Trophoblast cell (in vitro differentiated cells and primary cell): ENCODE data around the gene SRF.

Source experiments
- DNase-seq, 2 donors: peaks; one replicate each; pipeline ENCODE4 v3.0.0-alpha.2; 2016
- H2AFZ ChIP-seq: 2 replicates; pipeline ENCODE4 v1.6.1; 2013; ENCODE audit warnings: low read length, moderate library complexity, mild to moderate bottlenecking; ENCODE audit not compliant: insufficient read depth, poor library complexity
- H2AK5ac ChIP-seq: 2 replicates; pipeline ENCODE4 v1.6.1; 2013; ENCODE audit warnings: mild to moderate bottlenecking, low read length
- H2BK120ac ChIP-seq: 2 replicates; pipeline ENCODE4 v1.6.1; 2013; ENCODE audit warnings: low read length, mild to moderate bottlenecking, moderate library complexity; ENCODE audit not compliant: insufficient read depth, poor library complexity
- H2BK12ac ChIP-seq: 2 replicates; pipeline ENCODE4 v1.6.1; 2013; ENCODE audit warnings: mild to moderate bottlenecking, low read length, moderate library complexity
- H2BK5ac ChIP-seq: 2 replicates; pipeline ENCODE4 v1.6.1; 2013; ENCODE audit warnings: low read length, low read depth, moderate library complexity, mild to moderate bottlenecking; ENCODE audit not compliant: poor library complexity
- H3K14ac ChIP-seq: 2 replicates; pipeline ENCODE4 v1.6.1; 2013; ENCODE audit warnings: mild to moderate bottlenecking, low read length
- H3K18ac ChIP-seq: 2 replicates; pipeline ENCODE4 v1.6.1; 2013; ENCODE audit warnings: mild to moderate bottlenecking, low read length
- H3K23ac ChIP-seq: 2 replicates; pipeline ENCODE4 v1.6.1; 2013; ENCODE audit warnings: low read length
- H3K27ac ChIP-seq: 2 replicates; pipeline ENCODE4 v1.5.1; 2013; ENCODE audit warnings: low read depth, mild to moderate bottlenecking, inconsistent platforms, low read length, moderate library complexity
- H3K27me3 ChIP-seq: 2 replicates; pipeline ENCODE4 v1.6.1; 2013; ENCODE audit warnings: inconsistent platforms, mild to moderate bottlenecking, low read length, moderate library complexity; ENCODE audit not compliant: insufficient read depth
- H3K36me3 ChIP-seq, 2 experiments: 1 replicate in 1 of 2; 2 replicates in 1 of 2; pipeline ENCODE4 v1.6.1; 2013; ENCODE audit warnings: low read length in 2 of 2, mild to moderate bottlenecking in 2 of 2, moderate library complexity in 1 of 2; ENCODE audit not compliant: insufficient read depth in 2 of 2, control insufficient read depth in 1 of 2
- H3K4ac ChIP-seq: 2 replicates; pipeline ENCODE4 v1.6.1; 2013; ENCODE audit warnings: low read depth, mild to moderate bottlenecking, low read length, moderate library complexity
- H3K4me1 ChIP-seq, 2 experiments: 1 replicate in 1 of 2; 2 replicates in 1 of 2; pipeline ENCODE4 v1.6.1; 2013; ENCODE audit warnings: low read length in 2 of 2, mild to moderate bottlenecking in 2 of 2, moderate library complexity in 1 of 2; ENCODE audit not compliant: insufficient read depth in 2 of 2, control insufficient read depth in 1 of 2
- H3K4me2 ChIP-seq: 2 replicates; pipeline ENCODE4 v1.6.1; 2013; ENCODE audit warnings: inconsistent platforms, mild to moderate bottlenecking, low read length, moderate library complexity
- H3K4me3 ChIP-seq: 2 replicates; pipeline ENCODE4 v1.5.1; 2013; ENCODE audit warnings: mild to moderate bottlenecking, low read depth, low read length, inconsistent platforms
- H3K79me1 ChIP-seq: one replicate; pipeline ENCODE4 v1.6.1; 2013; ENCODE audit warnings: low read length
- H3K79me2 ChIP-seq: 2 replicates; pipeline ENCODE4 v1.6.1; 2013; ENCODE audit warnings: low read length, mild to moderate bottlenecking; ENCODE audit not compliant: control insufficient read depth, insufficient read depth, poor library complexity
- H3K9ac ChIP-seq: 2 replicates; pipeline ENCODE4 v1.6.1; 2013; ENCODE audit warnings: mild to moderate bottlenecking, low read length
- H3K9me3 ChIP-seq: 2 replicates; pipeline ENCODE4 v1.6.1; 2013; ENCODE audit warnings: low read depth, mild to moderate bottlenecking, control low read depth, inconsistent platforms, low read length; ENCODE audit not compliant: insufficient read depth
- H4K12ac ChIP-seq: 2 replicates; pipeline ENCODE4 v1.6.1; 2013; ENCODE audit warnings: low read depth, mild to moderate bottlenecking, low read length, moderate library complexity
- H4K8ac ChIP-seq: 2 replicates; pipeline ENCODE4 v1.6.1; 2013; ENCODE audit warnings: low read depth, mild to moderate bottlenecking, low read length, moderate library complexity
- H4K91ac ChIP-seq: one replicate; pipeline ENCODE4 v1.6.1; 2013; ENCODE audit warnings: low read depth, mild to moderate bottlenecking, low read length, moderate library complexity
- WGBS: extraction: QIAGEN DNeasy Blood & Tissue Kit; methylation state at CpG from one replicate; pipeline ENCODE4 v1.1.7; 2013; ENCODE audit warnings: missing lambda C conversion rate; ENCODE audit not compliant: insufficient read length, insufficient coverage; ENCODE audit errors: extremely low coverage; 5-methylcytosine and 5-hydroxymethylcytosine counted together

SRF gene

DNA sequence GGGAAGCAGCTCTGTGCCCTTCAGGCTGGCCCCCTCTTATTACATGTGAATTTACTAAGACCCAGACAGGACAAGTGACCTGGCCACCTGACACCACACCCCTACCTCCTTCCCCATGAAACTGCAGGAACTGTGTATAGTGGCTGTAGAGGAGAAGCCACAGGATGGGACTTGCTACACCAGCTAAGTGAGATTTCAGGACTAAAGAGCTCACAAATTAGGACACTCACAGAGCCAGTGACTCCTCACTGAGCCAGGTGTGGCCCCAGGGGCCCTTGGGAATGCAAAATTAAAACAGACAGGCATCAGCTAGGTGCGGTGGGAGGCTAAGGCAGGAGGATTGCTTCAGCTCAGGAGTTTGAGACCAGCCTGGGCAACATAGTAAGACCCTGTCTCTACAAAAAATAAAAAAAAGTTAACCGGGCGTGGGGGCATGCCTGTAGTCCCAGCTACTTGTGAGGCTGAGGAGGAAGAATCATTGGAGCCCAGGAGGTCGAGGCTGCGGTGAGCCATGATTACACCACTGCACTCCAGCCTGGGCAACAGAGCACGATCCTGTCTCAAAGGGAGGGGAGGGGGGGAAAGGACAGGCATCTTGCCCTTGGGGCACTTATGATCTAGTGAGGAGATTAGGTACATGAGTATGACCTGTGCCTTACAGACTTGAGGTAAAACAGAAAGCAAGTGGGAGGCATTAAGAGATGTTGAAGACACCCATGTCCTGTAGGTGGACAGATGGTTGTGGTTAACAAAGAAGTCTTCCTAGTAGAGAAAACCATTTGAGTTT lies 23.2 kb upstream of the SRF start:
- H3K4me1 ChIP-seq, result peaks cover 19 to 24% of the 10 kb centered on the region in 2 experiments
- peak overlapping the region; percentile 21 for H2BK12ac ChIP-seq
- H3K79me1 ChIP-seq, result peaks cover 10% of the 10 kb centered on the region
- H4K12ac ChIP-seq, result no peak overlapping the region
- no peaks in the 10 kb centered on the region for H3K79me2 ChIP-seq
- H3K9ac ChIP-seq, result no peak overlapping the region
- no peak overlapping the region for H3K4ac ChIP-seq
- H3K27ac ChIP-seq, result peak overlapping the region; percentile 87
- no peak overlapping the region for H3K18ac ChIP-seq
- peaks cover 62 to 69% of the 10 kb centered on the region in 2 experiments for H3K36me3 ChIP-seq
- no peaks in the 10 kb centered on the region for H3K27me3 ChIP-seq
- no peak overlapping the region for H2AFZ ChIP-seq
- H2AK5ac ChIP-seq, result no peak overlapping the region
- no peaks in the 10 kb centered on the region for H3K9me3 ChIP-seq
- H4K8ac ChIP-seq, result peak overlapping the region; percentile 8
- WGBS, result no CpG with 5 or more reads among the region's 6 CpGs
- H2BK120ac ChIP-seq, result peak overlapping the region; percentile 26
- no peak overlapping the region for H3K14ac ChIP-seq
- no peak overlapping the region for H3K4me2 ChIP-seq
- DNase-seq, result peak; percentile 85 to 87
- H2BK5ac ChIP-seq, result peak overlapping the region; percentile 7
- H3K23ac ChIP-seq, result no peak overlapping the region
- peak overlapping the region; percentile 28 for H4K91ac ChIP-seq
- H3K4me3 ChIP-seq, result no peak overlapping the region

DNA sequence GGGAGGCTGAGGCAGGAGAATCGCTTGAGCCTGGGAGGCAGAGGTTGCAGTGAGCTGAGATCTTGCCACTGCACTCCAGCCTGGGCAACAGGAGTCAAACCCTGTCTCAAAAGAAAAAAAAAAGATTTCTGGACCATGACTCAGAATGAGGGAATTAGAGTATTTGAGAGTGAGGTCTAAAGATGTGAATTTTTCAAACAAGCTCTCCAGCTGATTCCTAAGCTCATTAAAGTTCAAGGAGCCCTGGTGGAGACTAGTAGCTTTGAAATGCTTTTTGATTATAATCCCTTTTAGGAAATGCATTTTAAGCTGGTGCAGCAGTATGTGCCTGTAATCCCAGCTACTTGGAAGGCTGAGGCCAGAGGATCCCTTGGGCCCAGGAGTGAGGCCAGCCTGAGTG lies 21.8 kb upstream of the SRF start:
- peaks cover 15 to 20% of the 10 kb centered on the region in 2 experiments for H3K4me1 ChIP-seq
- no peak overlapping the region for H3K27ac ChIP-seq
- H3K27me3 ChIP-seq, result no peaks in the 10 kb centered on the region
- H4K12ac ChIP-seq, result no peak overlapping the region
- no peak overlapping the region for H2BK5ac ChIP-seq
- H3K79me1 ChIP-seq, result peaks cover 6% of the 10 kb centered on the region
- H3K14ac ChIP-seq, result no peak overlapping the region
- H3K23ac ChIP-seq, result no peak overlapping the region
- H3K4ac ChIP-seq, result no peak overlapping the region
- H2BK120ac ChIP-seq, result no peak overlapping the region
- no peak overlapping the region for H3K4me3 ChIP-seq
- H4K8ac ChIP-seq, result no peak overlapping the region
- no peaks in the 10 kb centered on the region for H3K79me2 ChIP-seq
- DNase-seq, result peak in 1 of 2 donors; percentile 43
- no CpG with 5 or more reads among the region's 1 CpG for WGBS
- H3K18ac ChIP-seq, result no peak overlapping the region
- H3K9me3 ChIP-seq, result no peaks in the 10 kb centered on the region
- no peak overlapping the region for H4K91ac ChIP-seq
- no peak overlapping the region for H2BK12ac ChIP-seq
- H3K36me3 ChIP-seq, result peaks cover 63 to 67% of the 10 kb centered on the region in 2 experiments
- no peak overlapping the region for H3K4me2 ChIP-seq
- H2AFZ ChIP-seq, result no peak overlapping the region
- no peak overlapping the region for H2AK5ac ChIP-seq
- H3K9ac ChIP-seq, result no peak overlapping the region

DNA sequence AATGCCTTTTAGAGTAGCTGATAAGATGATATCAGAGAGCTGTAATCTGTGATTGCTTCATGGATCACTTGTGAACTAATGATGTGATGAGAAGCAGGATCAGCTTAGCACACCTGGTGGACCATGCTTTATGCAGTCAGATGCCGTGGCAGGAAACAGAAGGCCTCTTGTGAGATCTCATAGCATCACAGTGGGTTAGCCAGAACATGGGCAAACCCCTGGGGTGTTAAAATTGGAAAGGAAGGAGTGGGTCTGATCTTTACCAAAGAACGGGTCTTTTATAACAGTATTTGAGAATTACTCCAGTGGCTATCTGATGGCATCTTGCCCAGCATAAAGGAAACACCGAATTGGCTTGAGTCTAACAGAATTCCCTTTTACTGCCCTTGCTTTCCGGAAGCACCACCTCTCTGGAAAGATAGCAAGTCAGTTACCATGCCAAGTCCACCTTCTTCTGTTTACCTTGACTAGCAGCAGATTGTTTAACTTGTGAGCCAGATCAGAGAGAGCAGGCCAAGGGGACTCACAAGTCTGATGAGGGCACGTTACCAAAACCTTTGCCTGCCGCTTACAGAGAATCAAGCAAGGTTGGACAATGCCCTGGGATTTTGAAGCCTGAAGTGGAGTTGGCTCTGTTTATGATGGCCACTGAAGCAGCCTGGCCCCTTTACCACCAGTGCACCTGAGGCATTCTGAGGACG lies 20.9 kb upstream of the SRF start:
- Histone ChIP-seq H3K4me2 (no peak overlapping the region), H3K9ac (no peak overlapping the region), H3K79me1 (peaks cover 6% of the 10 kb centered on the region), H3K4ac (no peak overlapping the region), H3K79me2 (no peaks in the 10 kb centered on the region), H2BK120ac (no peak overlapping the region), H3K14ac (no peak overlapping the region), H3K27me3 (no peaks in the 10 kb centered on the region), H2AFZ (no peak overlapping the region), H3K27ac (no peak overlapping the region), H4K12ac (peak overlapping the region; percentile 43), H3K9me3 (no peaks in the 10 kb centered on the region), H2BK5ac (no peak overlapping the region), H3K23ac (no peak overlapping the region), H4K8ac (no peak overlapping the region), H2AK5ac (no peak overlapping the region), H4K91ac (no peak overlapping the region), H3K18ac (no peak overlapping the region), H3K36me3 (peaks cover 62 to 66% of the 10 kb centered on the region in 2 experiments), H3K4me3 (no peak overlapping the region), H2BK12ac (no peak overlapping the region), H3K4me1 (peaks cover 15 to 20% of the 10 kb centered on the region in 2 experiments)
- no CpG with 5 or more reads among the region's 7 CpGs for WGBS
- peak in 1 of 2 donors; percentile 2 for DNase-seq

GRCh38 chr6:43159599-43159998 lies 11.5 kb upstream of the SRF start:
- no peak overlapping the region for H4K12ac ChIP-seq
- no peak overlapping the region for H3K27ac ChIP-seq
- H3K9ac ChIP-seq, result no peak overlapping the region
- H3K79me2 ChIP-seq, result no peaks in the 10 kb centered on the region
- no peak overlapping the region for H3K14ac ChIP-seq
- H4K8ac ChIP-seq, result no peak overlapping the region
- H2BK5ac ChIP-seq, result no peak overlapping the region
- no peak overlapping the region for H3K4me2 ChIP-seq
- H3K27me3 ChIP-seq, result no peaks in the 10 kb centered on the region
- no peak overlapping the region for H2BK120ac ChIP-seq
- peaks cover 48 to 52% of the 10 kb centered on the region in 2 experiments for H3K36me3 ChIP-seq
- no peak overlapping the region for H3K18ac ChIP-seq
- no peaks in the 10 kb centered on the region for H3K79me1 ChIP-seq
- no peak overlapping the region for H2AFZ ChIP-seq
- no peak overlapping the region for H4K91ac ChIP-seq
- no peak overlapping the region for H3K4me3 ChIP-seq
- H3K23ac ChIP-seq, result no peak overlapping the region
- WGBS, result no CpG with 5 or more reads among the region's 11 CpGs
- H3K4ac ChIP-seq, result no peak overlapping the region
- no peaks in the 10 kb centered on the region for H3K4me1 ChIP-seq
- H2BK12ac ChIP-seq, result no peak overlapping the region
- H3K9me3 ChIP-seq, result no peaks in the 10 kb centered on the region
- DNase-seq, result no peak
- no peak overlapping the region for H2AK5ac ChIP-seq
